Measurements from ENCODE around the gene MRPL14. TPM values are rescaled to one million over a fixed set of nuclear protein-coding genes. Genes with fewer than 3 reads are reported as not detected.

Gene MRPL14
- total and polyA plus RNA-seq, 2 of the 8 experiments (the other 6 are each of a cell fraction or from before 2014, with no cell fraction given) = 82.0 to 97.1 TPM

DNA sequence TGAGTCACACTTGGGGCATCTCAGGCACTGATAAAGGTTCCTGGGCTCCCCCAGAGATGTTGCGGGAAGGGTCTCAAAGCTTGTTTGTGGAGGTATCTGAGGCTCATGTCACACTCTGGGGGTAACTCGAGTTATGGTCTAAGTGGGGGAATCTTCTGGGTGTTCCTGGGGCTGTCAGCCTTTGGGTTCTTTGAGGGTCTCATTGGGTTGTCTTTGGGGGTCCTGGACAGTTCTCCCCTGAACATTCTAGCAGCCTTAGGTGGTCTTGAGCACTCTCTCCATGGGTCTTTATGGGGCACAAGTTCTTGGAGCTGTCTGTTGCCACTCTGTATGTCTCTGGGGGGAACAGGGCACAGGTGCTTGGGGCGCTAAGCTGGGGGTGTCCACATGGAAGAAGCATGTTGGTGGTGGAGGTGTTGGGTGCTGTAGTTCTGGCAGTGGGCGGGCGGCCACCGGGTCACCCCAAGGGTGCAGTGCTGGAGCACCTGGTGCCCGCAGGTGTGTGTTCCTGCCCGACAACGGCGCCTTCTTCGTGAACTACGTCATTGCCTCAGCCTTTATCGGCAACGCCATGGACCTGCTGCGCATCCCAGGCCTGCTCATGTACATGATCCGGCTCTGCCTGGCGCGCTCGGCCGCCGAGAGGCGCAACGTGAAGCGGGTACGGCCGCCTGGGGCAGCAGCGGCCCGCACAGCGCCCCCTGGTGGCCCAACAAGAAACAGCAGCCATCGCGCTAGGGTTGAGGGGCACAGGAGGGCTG, 24.3 kb upstream of the MRPL14 start (continued):
- TF ChIP-seq JUND (IDR thresholded peaks at IDR 0.05; ENCODE audit: low read length) (peak; percentile 49; the same call in 1 of the 2 replicates), EZH2 (IDR thresholded peaks at IDR 0.05; ENCODE audit: low read depth, low read length, severe bottlenecking) (no peak), SRF (IDR thresholded peaks at IDR 0.05; ENCODE audit: low read depth, low read length) (no peak), TBP (IDR thresholded peaks at IDR 0.05; ENCODE audit: low read depth, low read length) (peak; percentile 65; the same call in 1 of the 2 replicates), CREB1 (IDR thresholded peaks at IDR 0.05) (peak; percentile 61; the same call in 1 of the 2 replicates), CHD2 (IDR thresholded peaks at IDR 0.05; ENCODE audit: low read length) (0 out of 2 replicates have a peak, but pooled peaks have one; percentile 28), BACH1 (IDR thresholded peaks at IDR 0.05; ENCODE audit: low read length) (no peak), MAFK (IDR thresholded peaks at IDR 0.05; ENCODE audit: low read depth, low read length) (no peak), EGR1 (IDR thresholded peaks at IDR 0.05; ENCODE audit: borderline replicate concordance, low read depth, low read length) (no peak), TEAD4 (IDR thresholded peaks at IDR 0.05; ENCODE audit: low read depth, low read length) (no peak)
- TF ChIP-seq, protein P1, sequence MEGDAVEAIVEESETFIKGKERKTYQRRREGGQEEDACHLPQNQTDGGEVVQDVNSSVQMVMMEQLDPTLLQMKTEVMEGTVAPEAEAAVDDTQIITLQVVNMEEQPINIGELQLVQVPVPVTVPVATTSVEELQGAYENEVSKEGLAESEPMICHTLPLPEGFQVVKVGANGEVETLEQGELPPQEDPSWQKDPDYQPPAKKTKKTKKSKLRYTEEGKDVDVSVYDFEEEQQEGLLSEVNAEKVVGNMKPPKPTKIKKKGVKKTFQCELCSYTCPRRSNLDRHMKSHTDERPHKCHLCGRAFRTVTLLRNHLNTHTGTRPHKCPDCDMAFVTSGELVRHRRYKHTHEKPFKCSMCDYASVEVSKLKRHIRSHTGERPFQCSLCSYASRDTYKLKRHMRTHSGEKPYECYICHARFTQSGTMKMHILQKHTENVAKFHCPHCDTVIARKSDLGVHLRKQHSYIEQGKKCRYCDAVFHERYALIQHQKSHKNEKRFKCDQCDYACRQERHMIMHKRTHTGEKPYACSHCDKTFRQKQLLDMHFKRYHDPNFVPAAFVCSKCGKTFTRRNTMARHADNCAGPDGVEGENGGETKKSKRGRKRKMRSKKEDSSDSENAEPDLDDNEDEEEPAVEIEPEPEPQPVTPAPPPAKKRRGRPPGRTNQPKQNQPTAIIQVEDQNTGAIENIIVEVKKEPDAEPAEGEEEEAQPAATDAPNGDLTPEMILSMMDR (IDR thresholded peaks at IDR 0.05; ENCODE audit: control extremely low read depth in 1 of 3, insufficient read depth in 1 of 3, low read depth in 1 of 3, low read length in 3 of 3) = peak in 2 of 3 experiments; percentile 99 to 100; a peak in 3 of 4 replicates
- TF ChIP-seq, protein P2, sequence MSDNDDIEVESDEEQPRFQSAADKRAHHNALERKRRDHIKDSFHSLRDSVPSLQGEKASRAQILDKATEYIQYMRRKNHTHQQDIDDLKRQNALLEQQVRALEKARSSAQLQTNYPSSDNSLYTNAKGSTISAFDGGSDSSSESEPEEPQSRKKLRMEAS (IDR thresholded peaks at IDR 0.05) = peak; percentile 65
- TF ChIP-seq, protein P3, sequence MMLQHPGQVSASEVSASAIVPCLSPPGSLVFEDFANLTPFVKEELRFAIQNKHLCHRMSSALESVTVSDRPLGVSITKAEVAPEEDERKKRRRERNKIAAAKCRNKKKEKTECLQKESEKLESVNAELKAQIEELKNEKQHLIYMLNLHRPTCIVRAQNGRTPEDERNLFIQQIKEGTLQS (IDR thresholded peaks at IDR 0.05; ENCODE audit: insufficient read depth, low read depth, low read length) = 0 out of 2 replicates have a peak, but pooled peaks have one; percentile 6
